Stimulated activated naive CD8-positive, alpha-beta T cell treated with anti-CD3 and anti-CD28 coated beads, Interleukin-15, Interleukin-2, amounts not matched to agents 100 U/mL and 50 U/mL, for 24 hours (primary cell): ENCODE data around the gene MRPL49.
A peak's percentile ranks its signal among the peaks of the same experiment; 100 is the strongest.
"Not testable (repeated sequence)": the region's sequence is repeated elsewhere in the genome, so short reads cannot be mapped to it uniquely, and the experiment has no call there.

Experiments used
- ATAC-seq: fragments of 150-1000 bp; cut with Tn5 transposase; one replicate; pipeline ENCODE4 v1.10.0; 2021
- DNase-seq: peaks from one replicate; pipeline ENCODE4 v3.0.0; 2021

The MRPL49 gene

DNA sequence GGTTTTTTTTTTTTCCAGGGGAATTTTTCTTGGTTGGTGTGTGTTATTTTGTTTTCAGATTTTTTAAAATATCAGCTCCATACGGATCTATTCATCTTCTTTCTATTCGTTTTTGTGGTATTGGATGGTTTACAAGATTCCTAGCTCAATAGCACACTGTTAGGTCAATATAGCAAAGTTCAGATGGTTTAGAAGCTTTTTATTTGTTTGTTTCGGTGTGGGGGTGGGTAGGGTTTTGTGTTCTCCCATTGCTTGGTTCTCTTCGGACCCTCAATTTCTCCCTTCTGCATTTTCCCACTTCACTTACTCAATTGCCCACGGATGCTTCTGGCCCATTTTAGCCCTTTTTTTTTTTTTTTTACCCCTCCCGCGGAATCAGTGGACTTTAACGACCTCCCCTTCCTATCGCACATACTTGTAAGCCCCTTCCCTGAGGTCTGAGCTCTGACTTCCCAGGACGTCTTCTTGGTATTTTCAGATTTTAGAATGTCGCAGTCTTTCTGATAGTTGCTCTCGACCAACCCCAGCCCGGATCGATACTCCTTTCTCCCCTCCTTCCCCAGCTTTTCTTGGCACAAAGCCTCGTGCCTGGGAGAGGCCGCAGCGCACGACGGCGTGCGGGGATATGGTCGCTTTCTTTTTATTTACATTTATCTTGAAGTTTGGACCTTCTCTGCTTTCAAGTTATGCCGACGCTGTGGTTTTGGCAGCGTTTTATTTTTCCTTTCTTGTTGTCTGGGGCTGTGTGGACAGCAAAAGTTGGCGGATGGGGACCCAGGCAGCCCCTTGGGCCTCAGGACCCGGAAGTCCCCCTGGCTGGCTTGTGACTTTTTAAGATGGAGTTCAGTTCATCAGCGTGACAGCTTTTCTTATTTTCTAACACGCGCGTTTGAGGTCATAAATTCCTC is 43.5 kb downstream of the MRPL49 start:
- DNase-seq (no peak), ATAC-seq (no peak)

DNA sequence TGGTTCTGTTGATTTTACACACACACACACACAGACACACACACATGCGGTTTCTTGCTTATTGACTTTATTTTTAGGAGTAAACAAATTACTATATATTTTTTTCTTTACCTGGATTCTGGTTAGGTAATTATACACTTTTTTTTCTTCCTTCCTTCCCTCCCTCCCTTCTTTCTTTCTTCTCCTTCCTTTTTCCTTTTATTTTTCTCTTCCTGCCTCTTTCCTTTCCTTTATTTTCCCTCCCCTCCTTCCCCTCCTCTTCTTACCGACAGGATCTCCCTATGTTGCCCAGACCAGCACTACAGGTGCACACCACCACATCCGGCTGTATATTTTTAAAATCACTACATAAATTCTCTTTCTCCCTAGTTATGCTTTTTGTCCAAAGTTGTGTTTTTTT is 44.8 kb downstream of the MRPL49 start:
- no peak for DNase-seq
- ATAC-seq, result no peak

DNA sequence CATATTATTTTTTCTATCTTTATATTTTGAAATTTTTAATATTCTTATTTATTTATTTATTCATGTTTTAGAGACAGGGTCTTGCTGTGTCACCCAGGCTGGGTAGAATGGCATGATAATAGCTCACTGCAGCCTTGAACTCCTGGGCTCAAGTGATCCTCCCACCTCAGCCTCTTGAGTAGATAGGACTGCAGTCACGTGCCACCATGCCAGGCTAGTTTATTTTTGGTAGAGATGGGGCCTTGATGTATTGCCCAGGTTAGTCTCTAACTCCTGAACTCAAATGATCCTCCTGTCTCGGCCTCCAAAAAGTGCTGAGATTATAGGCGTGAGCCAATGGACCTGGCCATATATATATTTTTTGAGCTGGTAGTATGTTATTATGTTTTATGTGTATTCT is 45.5 kb downstream of the MRPL49 start:
- ATAC-seq (no peak), DNase-seq (no peak)

DNA sequence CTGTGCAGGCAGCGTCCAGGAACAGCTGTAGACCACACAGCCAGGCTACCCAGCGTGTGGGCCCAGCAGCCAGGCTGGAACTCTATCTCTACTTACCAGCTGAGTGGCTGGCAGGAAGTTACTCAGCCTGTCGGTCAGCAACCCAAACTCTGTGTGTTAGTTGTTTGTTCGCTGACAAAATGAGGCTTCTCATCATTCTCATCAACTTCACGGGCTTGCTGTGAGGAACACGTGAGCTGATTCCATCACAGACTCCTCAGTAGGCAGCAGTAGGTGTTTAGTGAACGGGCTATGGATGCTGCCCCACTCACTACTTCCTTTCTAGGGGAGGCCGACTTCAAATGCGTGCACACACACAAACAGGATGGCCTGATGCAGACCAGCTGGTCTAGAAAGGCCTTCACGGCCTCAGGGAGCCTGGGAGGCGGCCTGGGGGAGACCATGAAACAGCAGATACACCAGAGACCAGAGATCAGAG is 47.1 kb downstream of the MRPL49 start:
- DNase-seq (no peak), ATAC-seq (peak; percentile 49)

DNA sequence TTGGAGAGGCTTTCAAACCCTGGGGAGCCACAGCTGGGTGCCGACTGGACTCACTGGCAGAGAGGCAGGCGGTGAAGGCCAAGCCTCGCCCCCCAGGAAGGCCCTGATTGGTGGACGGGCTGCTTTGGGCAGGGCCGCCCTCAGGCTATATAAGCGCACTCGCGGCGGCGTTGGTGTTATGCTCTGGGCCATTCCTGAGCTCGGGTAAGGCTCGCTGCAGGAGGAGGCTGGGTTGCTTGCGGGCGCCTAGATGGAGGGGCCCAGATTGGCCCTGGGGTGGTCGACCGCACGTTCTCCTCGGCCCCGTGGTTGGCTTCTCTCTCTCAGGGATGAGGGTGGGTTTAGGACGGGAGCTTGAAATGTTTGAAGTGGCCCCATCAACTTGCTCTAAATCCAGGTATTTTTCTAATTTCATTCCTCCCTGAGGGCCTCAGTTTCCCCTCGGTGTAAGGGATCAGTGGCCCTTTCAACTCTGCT is 48.0 kb downstream of the MRPL49 start, which contains the start of gene SPDYC:
Gene SPDYC (plus strand): TSS at position 176 of the 477 bp plus-strand sequence. CDS start 1,125 bp downstream, outside the sequence.
- ATAC-seq (no peak), DNase-seq (no peak)

DNA sequence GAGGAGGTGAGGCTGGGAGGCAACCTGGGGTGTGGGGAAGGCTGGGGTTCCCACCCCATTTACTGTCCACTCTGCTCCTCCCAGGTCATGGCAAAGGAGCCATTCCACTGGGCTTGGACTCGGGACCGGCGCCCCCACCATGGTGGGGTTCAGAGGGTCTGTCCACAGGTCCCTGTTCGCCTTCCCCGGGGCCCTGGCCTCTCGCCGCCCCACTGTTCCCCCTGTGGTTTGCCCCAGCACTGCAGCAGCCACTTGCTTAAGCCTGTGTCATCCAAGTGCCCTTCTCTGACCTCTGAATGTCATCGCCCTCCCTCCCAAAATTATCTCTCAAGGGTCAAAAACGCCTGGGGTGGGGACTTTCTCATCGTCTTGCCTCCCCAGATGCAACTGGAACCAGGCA is 50.5 kb downstream of the MRPL49 start:
- DNase-seq, result no peak
- ATAC-seq, result no peak

DNA sequence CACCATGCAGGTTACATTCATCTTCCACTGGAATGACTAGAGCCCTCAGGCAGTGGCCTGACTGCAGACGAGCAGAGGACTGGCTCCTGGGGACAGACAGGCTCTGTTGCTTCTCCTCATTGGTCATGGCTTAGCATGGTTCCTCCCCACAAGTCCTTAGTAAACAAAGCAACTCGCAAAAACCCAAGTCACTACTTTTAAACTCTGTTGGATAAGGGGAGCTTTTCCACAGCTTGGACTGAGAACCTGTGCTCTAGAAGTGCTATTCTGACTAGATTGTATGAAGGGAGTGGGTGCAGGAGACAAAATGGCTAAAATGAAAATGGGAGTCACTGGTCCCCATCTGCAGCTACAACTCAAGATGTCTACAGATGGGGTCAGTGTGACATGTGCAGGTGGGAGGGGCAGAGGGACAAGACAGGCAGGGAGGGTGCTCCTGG is 52.5 kb downstream of the MRPL49 start:
- not testable (repeated sequence) for DNase-seq, ATAC-seq
